HEK293T (cell line): Measurements from ENCODE around the gene CLCN1.

Experiments
- CTCF ChIA-PET: fragments of 350-600 bp; formaldehyde crosslinking; extraction: SDS; loops from one replicate; lab custom pipeline; 2021; ENCODE audit warnings: antibody characterized with exemption, inconsistent platforms; lab: Yijun Ruan, JAX
- POLR2A ChIA-PET: fragments of 350-600 bp; formaldehyde crosslinking; extraction: SDS; loops from one replicate; lab custom pipeline; 2020; ENCODE audit warnings: antibody characterized with exemption, inconsistent platforms; lab: Yijun Ruan, JAX
- DNase-seq: peaks from one replicate; pipeline ENCODE4 v3.0.0; 2012; ENCODE audit warnings: mixed read lengths; ENCODE audit errors: extremely low spot score
- ARNT ChIP-seq: fragments of 450-650 bp; IDR thresholded peaks from 2 replicates; pipeline ENCODE4 v1.6.1; 2017; ENCODE audit warnings: mild to moderate bottlenecking
- BHLHE40 ChIP-seq: fragments of 450-650 bp; IDR thresholded peaks from 2 replicates; pipeline ENCODE4 v1.6.1; 2016; ENCODE audit warnings: mild to moderate bottlenecking, moderate library complexity, borderline replicate concordance
- CTBP1 ChIP-seq: fragments of 450-650 bp; IDR thresholded peaks from 2 replicates; pipeline ENCODE4 v1.6.1; 2016; ENCODE audit warnings: borderline replicate concordance
- ELF4 ChIP-seq: fragments of 450-650 bp; IDR thresholded peaks from 2 replicates; pipeline ENCODE4 v1.6.1; 2017; ENCODE audit warnings: antibody characterized with exemption
- FOXA1 ChIP-seq: fragments of 450-650 bp; IDR thresholded peaks from 2 replicates; pipeline ENCODE4 v1.6.1; 2016; ENCODE audit warnings: mild to moderate bottlenecking
- FOXK2 ChIP-seq: fragments of 450-650 bp; IDR thresholded peaks from 2 replicates; pipeline ENCODE4 v1.6.1; 2016; ENCODE audit warnings: mild to moderate bottlenecking
- FOXM1 ChIP-seq: fragments of 450-650 bp; IDR thresholded peaks from 2 replicates; pipeline ENCODE4 v1.6.1; 2017; ENCODE audit warnings: mild to moderate bottlenecking, borderline replicate concordance
- HDGF ChIP-seq: fragments of 450-650 bp; IDR thresholded peaks from 2 replicates; pipeline ENCODE4 v1.6.1; 2017; ENCODE audit warnings: antibody characterized with exemption, borderline replicate concordance
- L3MBTL2 ChIP-seq: fragments of 450-650 bp; conservative IDR thresholded peaks from 2 replicates; pipeline ENCODE4 v1.6.1; 2016; ENCODE audit warnings: mild to moderate bottlenecking
- LEF1 ChIP-seq: fragments of 450-650 bp; IDR thresholded peaks from 2 replicates; pipeline ENCODE4 v1.6.1; 2017; ENCODE audit warnings: mild to moderate bottlenecking, borderline replicate concordance
- NFRKB ChIP-seq: fragments of 450-650 bp; IDR thresholded peaks from 2 replicates; pipeline ENCODE4 v1.6.1; 2016; ENCODE audit warnings: mild to moderate bottlenecking, moderate library complexity
- SP1 ChIP-seq: fragments of 450-650 bp; IDR thresholded peaks from 2 replicates; pipeline ENCODE4 v1.6.1; 2017
- SUZ12 ChIP-seq: fragments of 450-650 bp; IDR thresholded peaks from 2 replicates; pipeline ENCODE4 v1.6.1; 2016; ENCODE audit warnings: mild to moderate bottlenecking
- TARDBP ChIP-seq: fragments of 450-650 bp; IDR thresholded peaks from 2 replicates; pipeline ENCODE4 v1.6.1; 2016
- ZNF384 ChIP-seq: fragments of 450-650 bp; IDR thresholded peaks from 2 replicates; pipeline ENCODE4 v1.6.1; 2016
- TF ChIP-seq, protein P1 (sequence below): fragments of 450-650 bp; IDR thresholded peaks from 2 replicates; pipeline ENCODE4 v1.6.1; 2016

The CLCN1 gene

DNA sequence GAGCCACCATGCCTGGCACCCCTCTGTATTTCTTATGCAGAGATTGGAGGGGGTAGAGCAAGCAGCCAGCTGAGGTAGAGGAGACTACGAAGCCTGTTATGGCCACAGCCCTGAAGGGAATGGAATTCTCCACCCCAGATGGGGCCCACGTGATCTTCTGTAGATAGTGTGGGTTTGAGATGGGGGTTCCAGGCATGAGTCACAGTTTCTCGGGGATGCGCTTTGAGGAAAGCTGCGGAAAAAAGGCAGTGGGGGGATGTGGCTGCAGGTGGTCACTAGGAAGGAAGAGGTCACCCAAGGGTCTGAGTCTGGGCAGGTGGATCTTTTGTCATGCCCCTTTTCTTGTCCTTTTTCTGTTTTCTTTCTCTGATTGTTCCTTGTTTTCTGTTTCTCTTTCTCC lies 35.1 kb downstream of the CLCN1 start:
- DNase-seq = no peak
- ChIA-PET CTCF (no interaction called here), POLR2A (no interaction called here)
- TF ChIP-seq FOXA1 (no peak), L3MBTL2 (no peak), FOXK2 (no peak), TARDBP (no peak), LEF1 (no peak), ELF4 (no peak), NFRKB (no peak), BHLHE40 (no peak), CTBP1 (no peak)
- TF ChIP-seq, protein P1, sequence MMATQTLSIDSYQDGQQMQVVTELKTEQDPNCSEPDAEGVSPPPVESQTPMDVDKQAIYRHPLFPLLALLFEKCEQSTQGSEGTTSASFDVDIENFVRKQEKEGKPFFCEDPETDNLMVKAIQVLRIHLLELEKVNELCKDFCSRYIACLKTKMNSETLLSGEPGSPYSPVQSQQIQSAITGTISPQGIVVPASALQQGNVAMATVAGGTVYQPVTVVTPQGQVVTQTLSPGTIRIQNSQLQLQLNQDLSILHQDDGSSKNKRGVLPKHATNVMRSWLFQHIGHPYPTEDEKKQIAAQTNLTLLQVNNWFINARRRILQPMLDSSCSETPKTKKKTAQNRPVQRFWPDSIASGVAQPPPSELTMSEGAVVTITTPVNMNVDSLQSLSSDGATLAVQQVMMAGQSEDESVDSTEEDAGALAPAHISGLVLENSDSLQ = no peak

GRCh38 chr7:143351574-143351973 lies 35.7 kb downstream of the CLCN1 start:
- CTCF ChIA-PET = no interaction called here

GRCh38 chr7:143352531-143353002 lies 36.7 kb downstream of the CLCN1 start:
- TF ChIP-seq, protein P1 = no peak
- no peak for TF ChIP-seq L3MBTL2
- TF ChIP-seq FOXM1 = no peak
- TF ChIP-seq ZNF384 = no peak
- TF ChIP-seq NFRKB = no peak
- no peak for TF ChIP-seq SUZ12
- TF ChIP-seq CTBP1 = no peak
- DNase-seq = no peak
- CTCF ChIA-PET = no interaction called here
- POLR2A ChIA-PET = no interaction called here

More at GRCh38 chr7:143351574-143351973, 35.7 kb downstream of the CLCN1 start:
- POLR2A ChIA-PET = no interaction called here
- no peak for DNase-seq
- TF ChIP-seq LEF1 (no peak), FOXA1 (no peak), SUZ12 (no peak), L3MBTL2 (no peak), TARDBP (no peak), BHLHE40 (no peak), NFRKB (no peak), ARNT (no peak), CTBP1 (no peak), SP1 (no peak), HDGF (no peak), FOXM1 (no peak)
- TF ChIP-seq, protein P1 = no peak

GRCh38 chr7:143354376-143354775 lies 38.5 kb downstream of the CLCN1 start:
- ChIA-PET CTCF (no interaction called here), POLR2A (no interaction called here)
- DNase-seq = no peak

GRCh38 chr7:143354965-143355364 lies 39.1 kb downstream of the CLCN1 start:
- no peak for DNase-seq
- CTCF ChIA-PET = no interaction called here
- no peak for TF ChIP-seq TARDBP
- no peak for TF ChIP-seq NFRKB
- no peak for TF ChIP-seq L3MBTL2
- no peak for TF ChIP-seq LEF1
- TF ChIP-seq SP1 = no peak
- no peak for TF ChIP-seq ZNF384
- TF ChIP-seq BHLHE40 = no peak
- TF ChIP-seq SUZ12 = no peak
- POLR2A ChIA-PET = no interaction called here

More at GRCh38 chr7:143354376-143354775, 38.5 kb downstream of the CLCN1 start:
- TF ChIP-seq CTBP1 (no peak), ARNT (no peak), FOXK2 (no peak), SP1 (no peak), ELF4 (no peak), SUZ12 (no peak), FOXA1 (no peak), NFRKB (no peak), HDGF (no peak), LEF1 (no peak), FOXM1 (no peak)
- TF ChIP-seq, protein P1 = no peak
